Measurements from ENCODE around the gene ADAMTS6.

GRCh38 chr5:65334077-65334476, 147.6 kb downstream of the ADAMTS6 start:
- TF ChIP-seq POLR2A (IDR thresholded peaks at IDR 0.05; ENCODE audit: low read depth, low read length): no peak
- TF ChIP-seq POLR2AphosphoS5 (IDR thresholded peaks at IDR 0.05; ENCODE audit: low read depth, low read length): no peak
- TF ChIP-seq SPI1 (IDR thresholded peaks at IDR 0.05; ENCODE audit: low read depth, low read length): no peak
- no peak for TF ChIP-seq TAF1 (IDR thresholded peaks at IDR 0.05; ENCODE audit: low read depth, low read length)
- no peak for TF ChIP-seq POU2F2 (IDR thresholded peaks at IDR 0.05; ENCODE audit: low read depth, low read length)
- no peak for TF ChIP-seq PAX5 (IDR thresholded peaks at IDR 0.05; ENCODE audit: insufficient read depth, low read length, severe bottlenecking)

Measured in GM12891 (cell line).